Measurements from ENCODE around the gene NRXN3.

NRXN3 gene

DNA sequence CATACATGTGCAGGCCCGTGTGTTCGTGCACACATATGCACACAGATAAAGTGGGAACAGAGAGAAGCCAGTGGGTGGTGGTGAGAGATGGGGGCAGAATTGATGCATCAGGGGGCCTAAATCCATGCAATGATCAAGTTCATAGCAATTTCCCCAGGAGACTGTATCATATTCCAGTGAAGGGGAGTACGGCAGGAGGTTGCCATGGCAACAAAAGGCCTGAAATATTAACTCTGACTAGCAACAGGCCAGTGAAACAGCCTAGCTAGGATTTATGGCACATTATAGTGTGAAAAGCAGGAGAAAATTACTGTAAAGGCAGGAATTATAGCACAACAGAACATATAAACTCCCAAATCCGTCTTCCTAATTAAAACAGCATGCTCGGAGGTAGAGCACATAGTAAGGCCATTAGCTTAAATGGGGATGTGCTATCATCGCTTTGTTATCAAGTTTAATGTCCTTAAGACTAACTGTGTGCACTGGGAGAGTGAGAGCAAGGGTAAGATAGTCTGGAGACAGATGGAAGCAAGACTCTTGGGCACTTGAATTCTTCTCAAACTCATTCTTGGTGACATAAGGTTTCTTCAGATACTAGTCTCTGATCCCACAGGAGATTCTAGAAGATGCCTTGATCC, 1234.8 kb downstream of the NRXN3 start:
- DNase-seq, result peak; percentile 37

DNA sequence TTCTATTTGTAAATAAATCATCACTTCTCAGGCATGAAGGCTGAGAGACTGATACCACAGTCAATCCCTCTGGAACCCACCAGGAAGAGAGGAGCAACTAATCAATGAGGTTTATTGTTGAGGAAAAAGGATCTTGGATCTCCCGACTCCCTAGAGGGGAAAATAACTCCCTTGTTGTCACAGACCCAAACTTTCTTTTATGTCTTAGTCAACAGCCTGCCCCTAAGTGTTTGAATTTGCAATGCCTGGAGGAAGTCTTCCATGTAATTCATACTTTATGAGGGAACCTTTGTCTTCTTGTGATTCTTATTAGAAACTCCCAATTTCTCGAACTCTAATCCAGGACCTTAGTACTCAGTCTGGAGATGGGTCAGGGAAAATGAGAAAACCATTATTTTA, 1235.3 kb downstream of the NRXN3 start:
- DNase-seq, result no peak

DNA sequence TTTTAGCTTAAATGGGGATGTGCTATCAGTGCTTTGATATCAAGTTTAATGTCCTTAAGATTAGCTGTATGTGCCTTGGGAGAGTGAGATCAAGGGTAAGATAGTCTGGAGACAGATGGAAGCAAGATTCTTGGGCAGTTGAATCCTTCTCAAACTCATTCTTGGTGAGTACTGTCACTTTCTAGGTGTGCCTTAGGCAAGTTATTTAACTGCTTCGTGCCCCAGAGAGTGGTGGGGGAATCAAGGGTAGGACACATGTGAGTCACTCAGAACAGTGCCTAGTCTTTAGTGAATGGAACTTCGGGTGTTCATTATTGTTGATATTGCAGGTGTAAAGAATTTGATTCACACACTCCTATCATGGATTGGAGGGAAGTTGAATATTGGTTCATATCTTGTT, 1237.4 kb downstream of the NRXN3 start:
- no peak for DNase-seq

DNA sequence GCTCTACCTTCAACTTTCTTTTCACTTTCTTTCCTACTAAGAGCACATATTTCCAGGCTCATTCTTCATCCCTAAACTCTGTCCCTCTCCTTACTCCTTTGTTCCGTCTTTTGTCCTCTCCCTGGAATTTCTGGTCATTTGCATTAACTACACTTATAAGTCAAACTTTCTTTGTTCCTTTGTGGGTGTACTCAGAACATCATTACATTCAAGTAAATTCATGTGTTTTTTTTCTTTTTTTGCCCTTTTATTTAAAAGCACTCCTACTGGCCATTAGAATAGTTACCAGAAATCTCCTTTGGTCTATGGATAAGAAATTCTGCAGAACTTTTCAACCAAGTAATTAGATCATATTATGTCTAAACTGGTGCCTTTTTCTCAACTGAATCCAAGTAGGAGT, 1238.5 kb downstream of the NRXN3 start:
- no peak for DNase-seq

DNA sequence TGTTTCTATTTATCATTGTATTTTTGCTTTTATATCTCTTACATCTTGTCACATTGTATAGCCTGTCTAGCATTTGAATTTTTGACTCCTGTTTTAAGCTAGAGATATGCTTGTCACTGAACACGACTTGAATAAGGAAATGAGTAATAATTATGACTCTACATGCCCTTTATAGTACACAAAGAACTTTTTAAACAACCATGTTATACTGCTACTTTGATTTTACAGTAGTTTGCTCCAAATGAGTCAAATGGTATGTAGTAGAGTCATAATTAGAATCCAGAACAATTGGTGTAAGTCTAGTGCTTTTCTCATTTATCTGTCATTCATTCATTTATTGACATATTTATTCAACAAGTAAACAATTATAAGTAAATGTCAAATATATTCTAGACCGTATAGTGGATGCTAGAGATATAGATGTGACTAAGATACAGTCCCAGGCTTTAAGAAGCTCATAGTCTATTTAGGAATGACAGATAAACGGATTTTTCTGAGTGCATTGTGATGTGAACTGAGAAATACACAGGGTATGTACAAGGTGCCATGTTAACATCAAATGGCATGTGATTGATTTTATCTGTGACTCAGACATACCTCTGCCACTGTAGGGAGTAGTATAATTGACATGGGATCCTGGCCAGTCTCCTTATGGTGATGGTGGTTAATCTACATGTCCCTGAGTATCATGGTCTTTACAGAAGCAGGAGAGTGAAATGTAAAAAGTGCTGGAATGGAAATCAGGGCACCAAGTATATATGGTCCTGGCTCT, 1241.4 kb downstream of the NRXN3 start:
- DNase-seq, result peak; percentile 23

DNA sequence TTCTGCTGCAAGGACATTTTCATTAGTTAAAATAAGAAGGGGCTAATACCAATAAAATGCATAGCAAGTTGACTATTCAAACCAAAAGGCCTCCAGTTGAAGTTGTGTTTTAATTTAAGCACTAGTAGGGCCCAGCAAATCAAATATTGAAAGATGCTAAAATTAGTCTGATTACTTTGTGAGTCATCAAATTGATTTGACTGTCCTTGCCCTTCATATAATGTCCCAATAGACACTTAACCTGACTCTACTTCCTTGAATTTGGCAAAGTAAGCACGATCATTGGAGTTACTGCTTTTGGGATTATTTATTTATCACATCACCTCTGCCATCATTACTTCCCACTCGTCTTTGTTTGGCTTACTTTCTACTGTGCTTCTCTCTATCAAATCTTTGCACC, 1242.6 kb downstream of the NRXN3 start:
- DNase-seq, result no peak

DNA sequence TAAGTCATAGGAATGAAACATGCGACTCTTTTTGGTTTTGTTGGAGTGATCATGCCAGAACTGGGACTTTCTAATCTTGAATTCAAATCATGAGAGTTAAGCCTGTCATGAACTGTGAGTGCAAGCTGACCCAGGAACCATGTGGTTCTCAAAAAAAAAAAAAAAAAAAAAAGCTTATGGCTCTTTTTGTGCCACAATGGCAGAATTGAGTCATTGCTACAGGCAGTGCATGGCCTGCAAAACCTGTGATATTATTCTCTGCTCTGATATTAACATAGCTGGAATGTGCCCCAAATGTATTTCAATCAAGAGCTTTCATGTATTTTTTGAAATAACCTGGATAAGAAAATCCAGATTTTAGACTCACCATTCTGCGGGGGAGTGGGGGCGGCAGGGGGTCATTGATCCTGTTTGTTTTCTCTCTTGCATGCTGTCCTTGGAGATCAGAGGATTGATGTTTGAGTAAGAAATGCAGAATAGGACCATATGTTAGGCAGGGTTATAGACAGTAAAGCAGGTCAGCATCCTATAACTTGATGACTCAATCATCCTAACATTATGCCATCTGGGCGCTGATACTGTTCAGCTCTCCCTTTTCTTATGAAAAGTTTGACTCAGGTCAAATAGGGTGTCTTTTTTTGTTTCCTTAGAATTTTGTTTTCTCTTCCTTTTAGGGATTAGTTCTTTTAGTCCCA, 1243.7 kb downstream of the NRXN3 start:
- no peak for DNase-seq

DNA sequence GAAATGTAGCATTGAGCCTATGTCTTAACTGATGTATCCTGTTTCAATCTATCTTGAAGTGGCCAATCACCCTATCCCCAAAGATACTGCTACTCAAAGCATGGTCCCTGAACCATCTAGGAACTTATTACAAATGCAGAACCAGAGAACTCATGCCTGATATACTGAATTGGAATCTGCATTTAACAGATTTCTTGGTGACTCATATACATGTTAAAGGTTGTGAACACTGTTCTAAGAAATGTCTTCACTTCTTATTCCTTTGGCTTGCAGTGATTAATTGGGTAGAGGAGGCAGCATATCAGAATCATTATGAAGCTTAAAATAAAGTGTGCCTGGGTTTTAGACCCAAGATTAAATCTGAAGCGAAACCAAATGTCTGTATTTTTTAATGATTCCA, 1245.6 kb downstream of the NRXN3 start:
- DNase-seq, result peak; percentile 58

DNA sequence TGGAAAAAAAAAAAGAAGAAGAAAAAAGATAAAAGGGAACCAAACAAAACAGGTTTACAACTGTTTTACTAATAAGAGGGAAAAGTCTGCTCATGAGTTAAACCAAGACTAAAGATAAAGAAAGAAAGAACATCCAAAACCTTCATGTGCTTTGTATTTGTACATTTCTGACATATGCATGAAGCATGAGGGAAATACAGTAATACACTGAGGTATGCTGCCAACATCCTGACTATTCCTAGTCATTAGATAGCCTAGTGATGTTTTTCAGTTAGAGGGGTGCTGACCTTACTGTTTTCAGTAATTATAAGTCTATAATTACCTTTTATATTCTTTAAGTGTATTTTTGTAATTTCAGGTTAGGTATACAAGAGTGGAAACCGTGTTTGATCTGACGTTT, 1247.8 kb downstream of the NRXN3 start:
- peak; percentile 42 for DNase-seq

DNA sequence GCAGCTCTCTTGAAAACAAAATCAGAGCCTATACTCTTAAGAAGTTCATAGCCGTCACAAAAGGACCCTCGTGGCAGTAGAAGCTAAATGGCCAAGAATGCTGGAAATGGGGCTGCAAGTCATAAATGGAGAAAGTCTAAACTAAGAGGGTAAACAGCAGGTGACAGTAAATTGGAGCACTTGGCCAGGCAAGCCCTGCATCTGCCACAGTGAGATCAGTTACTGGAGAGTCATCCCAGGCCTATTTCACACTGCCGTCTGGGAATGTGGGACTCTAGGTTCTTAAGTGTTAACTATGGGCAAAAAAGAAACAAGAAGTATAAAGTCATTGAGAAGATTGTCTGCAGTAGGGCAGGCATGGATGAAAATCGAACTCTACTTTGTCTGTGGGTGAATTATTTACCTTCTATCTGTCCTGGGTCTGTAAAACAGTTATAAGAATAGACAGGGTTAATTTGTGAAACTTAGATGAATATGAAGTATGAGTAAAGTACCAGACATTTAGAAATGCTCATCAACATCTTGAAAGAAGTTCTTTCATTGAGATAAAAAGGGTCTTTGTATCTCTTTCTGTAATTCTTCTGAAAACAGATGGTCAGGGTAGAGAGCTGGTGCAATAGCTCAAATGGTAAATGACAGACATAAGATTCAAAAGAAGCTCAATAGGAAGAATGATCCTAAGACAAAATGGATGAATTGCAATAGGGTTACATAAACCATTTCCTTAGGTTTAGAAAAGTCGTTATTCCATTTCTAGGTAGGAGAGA, 1248.7 kb downstream of the NRXN3 start:
- DNase-seq, result no peak

DNA sequence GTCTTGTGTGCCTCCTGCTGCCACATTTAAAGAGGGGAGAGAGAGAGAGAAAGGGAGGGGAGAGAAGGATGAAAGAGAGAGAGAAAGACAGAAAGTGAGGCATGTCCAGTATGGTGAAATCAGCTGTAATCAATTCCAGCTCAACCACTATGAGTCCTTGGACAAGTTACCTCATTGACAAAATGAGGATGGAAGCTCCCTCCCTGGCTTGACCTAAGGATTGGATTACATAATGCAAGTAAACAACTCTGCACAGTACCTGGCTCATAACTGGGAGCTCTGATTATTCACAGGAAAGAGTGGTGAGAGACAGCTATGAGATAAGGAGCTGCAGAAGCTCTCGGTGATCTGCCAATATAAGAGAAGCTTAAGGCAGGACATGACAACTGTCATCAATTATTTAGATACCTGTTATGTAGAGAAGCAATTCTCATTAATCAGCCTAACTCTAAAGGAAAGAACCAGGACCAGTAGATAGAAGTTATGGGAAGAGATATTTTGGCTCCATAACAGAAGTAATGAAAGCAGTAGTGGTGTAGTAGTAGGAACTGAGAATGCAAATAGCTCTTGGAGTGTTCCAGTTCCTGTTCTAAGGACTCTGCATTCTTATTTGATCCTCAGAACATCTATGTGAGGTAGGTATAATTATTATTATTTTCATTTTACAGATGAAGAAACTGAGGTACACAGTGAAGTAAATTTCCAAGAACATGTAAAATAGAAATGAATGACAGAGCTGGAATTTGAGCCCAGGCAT, 1249.6 kb downstream of the NRXN3 start:
- DNase-seq, result no peak

DNA sequence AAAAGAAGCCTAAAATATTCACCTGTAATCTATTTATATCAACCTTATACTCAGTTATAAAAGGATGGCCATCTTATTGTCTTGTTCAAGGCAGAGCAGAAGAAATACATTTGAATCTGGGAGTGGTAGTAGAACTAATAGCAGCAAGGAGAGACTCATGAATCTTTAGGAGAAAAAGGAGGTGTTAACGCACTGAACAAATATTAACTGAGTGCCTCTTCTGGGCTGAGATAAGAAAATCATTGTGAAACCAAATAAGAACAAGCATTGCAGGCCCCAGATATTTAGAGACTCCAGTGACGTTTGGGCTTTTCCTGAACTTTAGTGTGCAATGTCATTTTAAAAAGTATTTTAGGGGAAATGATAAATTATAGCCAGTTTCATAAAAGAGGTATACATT, 1250.6 kb downstream of the NRXN3 start:
- DNase-seq, result no peak

DNA sequence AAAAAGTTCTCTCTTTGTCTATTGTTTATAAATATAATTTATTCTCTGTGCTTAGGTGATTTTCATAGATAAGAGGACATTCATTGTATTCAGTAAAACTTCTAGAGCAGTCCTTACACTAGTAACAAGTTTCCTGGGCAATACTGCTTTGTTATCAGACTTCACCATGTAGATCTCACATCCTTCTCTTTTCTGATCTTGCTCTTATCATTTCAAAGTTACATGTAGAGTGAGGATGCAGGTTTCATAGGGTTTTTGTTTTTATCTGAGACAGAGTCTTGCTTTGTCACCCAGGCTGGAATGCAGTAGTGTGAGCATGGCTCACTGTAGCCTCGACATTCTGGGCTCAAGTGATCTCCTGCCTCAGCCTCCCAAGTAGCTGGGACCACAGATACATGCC, 1251.6 kb downstream of the NRXN3 start:
- DNase-seq, result no peak

DNA sequence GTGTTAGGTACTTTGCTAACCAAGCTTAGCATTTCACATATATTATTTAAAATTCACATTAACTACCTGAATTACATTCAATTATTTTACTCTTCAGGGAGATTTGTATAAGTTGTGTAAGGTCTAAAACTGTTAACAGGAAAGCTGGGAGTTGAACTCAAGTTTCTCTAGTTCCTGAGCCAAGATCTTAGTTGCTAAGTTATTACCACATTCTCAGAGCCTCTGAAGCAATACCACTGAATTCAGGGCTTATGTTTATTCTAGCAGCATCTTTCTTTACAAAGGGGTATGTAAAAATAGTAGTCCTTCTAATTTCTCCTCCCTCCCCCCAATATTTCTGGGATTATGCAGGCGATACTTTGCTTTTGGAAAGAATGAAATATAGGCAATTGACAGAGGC, 1254.3 kb downstream of the NRXN3 start:
- DNase-seq, result no peak

DNA sequence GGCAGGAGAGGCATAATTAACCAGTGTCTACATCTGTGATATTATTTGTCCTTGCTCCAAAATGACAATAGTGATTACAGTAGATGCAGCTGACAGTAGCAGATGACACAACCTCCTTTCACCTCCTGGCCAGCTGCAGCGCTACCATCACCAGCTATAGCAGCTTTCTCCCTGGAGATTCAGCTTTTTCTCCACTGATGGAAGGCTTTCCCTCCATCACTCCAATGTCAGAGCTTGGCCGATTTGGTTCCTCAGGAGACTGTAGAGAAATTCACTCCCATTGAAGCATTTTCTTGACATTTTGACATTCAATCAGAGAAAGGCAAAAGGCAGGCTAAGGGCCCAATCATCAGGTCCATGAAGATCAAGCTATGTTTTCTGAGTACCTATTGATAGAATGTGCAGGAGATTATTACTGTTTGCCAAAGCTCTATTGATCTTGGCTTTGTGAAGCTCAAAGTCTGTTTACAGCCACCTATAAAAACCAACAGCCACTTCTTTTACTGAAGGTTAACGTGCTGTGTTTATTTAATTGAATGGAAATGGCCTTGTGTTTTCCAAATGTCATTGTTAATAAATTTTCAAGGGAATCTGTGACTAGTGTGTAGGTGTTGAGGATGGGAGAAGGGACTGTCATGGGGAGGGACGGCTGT, 1256.1 kb downstream of the NRXN3 start:
- DNase-seq, result no peak

DNA sequence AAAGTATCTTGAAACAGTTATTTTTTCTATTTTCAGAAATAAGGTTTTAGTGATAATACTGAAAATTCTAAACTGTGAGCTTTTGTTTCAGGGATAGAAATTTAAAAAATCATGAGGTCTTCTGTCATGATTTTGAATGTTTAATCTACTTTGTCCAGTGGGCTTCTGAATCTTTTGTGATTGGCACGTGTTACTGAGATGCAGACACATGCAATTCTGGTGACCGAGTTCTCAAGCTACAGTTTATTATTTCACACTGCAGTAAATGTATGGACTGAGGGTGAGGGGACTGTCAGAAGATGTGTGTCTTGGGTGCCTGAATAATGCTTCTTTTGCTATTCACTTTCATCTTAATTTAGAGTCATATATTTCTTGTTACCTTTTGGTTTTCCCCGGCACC, 1262.5 kb downstream of the NRXN3 start:
- no peak for DNase-seq

DNA sequence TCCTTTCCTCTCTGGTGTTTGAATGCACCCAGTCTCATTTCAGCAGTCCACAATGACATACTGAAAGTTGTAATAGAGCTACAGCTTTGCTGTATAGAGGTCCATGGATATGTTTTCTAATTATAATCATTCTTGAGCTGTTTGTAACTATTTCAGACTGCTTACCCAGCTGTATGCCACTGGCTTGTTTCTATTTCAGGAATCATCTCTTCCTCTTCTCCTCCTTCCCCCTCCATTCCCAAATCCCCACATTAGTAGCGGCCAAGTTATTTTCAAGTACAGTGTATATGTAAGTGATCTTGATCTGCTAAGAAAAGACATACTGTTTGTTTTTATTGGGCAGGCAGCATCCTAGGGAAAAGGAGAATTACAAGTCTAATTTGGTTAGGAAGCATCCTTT, 1266.2 kb downstream of the NRXN3 start:
- no peak for DNase-seq

DNA sequence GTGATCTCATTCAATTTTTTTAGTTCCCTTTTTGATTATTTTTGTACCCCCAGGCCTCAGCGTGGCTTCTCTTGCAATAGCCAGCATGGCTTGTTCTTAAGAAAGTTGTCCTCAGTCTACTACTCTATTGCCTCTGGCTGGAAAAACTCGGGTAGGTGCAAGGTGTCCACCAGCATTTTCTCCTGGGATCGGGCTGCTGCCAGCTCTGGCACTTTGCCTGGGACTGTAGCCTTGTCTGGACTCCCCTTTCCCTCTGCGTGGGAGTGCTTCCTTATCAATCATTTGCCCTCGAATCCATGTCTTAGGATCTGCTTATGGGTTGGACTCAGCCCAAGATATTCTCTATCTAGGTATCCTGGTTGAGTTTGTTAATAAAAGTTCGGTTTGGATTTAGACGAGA, 1267.8 kb downstream of the NRXN3 start:
- no peak for DNase-seq

DNA sequence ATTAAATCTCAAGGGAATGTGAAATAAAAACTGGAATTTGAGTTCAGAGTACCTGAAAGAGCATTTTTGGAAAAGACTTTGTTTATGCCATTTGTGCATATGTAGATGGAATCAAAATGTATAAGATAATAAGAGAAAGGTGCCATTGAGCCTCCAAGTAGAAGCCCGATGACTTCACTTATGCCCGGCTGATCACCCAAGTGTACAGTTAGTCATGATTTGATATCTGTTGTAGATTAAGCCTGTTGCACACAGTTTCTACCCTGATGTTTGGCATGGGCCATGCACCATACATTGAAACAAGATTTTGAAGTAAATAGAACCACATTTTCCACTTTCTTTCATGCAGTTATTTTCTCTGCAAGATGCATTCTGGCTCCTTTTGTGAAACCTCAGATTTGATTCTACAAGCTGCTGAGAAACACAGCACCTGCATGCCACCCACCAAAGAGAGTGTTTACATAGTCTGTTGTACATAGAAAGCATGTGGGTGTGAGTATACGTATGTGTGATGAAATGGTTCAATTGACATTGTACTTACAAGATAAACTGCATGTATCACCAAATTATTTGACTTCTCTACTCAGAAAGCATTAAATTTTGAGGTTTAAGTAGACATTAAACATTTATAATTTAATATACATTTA, 1268.6 kb downstream of the NRXN3 start:
- no peak for DNase-seq

DNA sequence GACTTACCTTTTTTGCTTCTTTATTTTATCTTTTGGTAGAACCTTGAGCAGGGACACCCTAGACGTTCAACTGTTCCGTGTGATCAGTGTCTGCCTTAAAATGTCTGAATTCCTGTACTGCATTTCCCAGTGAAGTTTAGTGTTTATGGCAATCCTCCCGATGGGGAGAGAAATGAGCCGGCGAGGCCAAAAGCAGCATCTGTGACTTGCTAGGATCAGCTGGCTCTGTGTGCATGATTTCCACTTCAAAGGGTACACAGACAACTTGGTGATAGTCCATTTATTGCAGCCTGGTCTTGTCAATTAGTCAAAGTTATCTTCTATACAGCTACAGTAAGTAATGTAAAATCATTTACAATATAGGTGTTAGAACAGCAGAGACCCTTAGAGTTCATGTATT, 1272.6 kb downstream of the NRXN3 start:
- no peak for DNase-seq

DNA sequence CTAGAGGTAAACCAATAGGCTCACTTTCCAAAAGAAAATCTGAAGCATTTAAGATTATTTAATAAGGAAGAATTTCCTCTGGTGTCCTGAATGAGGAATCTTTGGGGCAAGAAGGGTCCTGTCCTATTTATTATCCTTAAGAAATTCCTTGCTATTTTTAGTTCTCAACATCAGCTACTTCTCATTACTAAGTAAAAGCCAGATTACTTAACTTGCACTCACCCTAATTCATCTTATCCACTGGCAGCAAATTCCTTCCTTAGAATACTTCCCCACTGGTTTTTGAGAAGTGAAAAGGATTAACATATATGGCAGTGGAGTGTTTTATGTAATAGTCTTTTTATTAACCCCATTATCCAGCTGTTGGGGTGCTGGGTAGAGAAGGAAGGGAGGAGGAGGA, 1273.4 kb downstream of the NRXN3 start:
- peak; percentile 21 for DNase-seq

DNA sequence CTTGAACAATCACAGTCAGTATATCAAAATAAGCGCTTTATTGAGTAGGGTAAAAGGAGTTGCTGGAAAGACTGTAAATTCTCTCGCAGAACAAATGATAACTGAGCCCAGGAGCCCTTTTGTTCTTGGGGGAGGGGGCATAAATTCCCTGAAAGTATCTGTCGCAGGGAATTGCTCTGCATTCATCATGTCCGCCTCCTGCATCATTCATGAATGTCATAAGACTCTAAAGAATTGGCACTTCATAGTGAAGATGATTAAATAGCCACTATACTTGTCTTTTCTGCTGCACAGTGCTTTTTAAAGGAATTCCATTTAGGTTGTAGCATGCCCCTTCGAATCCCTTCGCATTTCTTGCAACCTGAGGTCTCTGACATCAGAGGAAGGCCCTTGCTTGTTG, 1278.8 kb downstream of the NRXN3 start:
- no peak for DNase-seq

Data from fibroblast of skin of right biceps (primary cell).